Endothelial cell of umbilical vein (primary cell): ENCODE measurements around the gene GAS7. TPM values are rescaled to one million over a fixed set of nuclear protein-coding genes. Genes with fewer than 3 reads are reported as not detected.

Source experiments
- BruUV-seq: library from RNA; stranded (reverse); fragments of 400-500 nt; replicated peaks from 2 replicates; lab custom pipeline; 2021; lab: Mats Ljungman, UMichigan
- CTCF ChIA-PET: fragments of 300-600, 350-600 bp; sonication (Branson Sonifier 250); formaldehyde crosslinking; loops from one replicate; lab custom pipeline; 2021; ENCODE audit warnings: antibody characterized with exemption, inconsistent platforms; lab: Charles Lee
- POLR2A ChIA-PET: fragments of 300-600, 350-600 bp; sonication (Branson Sonifier 250); formaldehyde crosslinking; loops from one replicate; lab custom pipeline; 2021; ENCODE audit warnings: antibody characterized with exemption, inconsistent platforms; lab: Charles Lee
- DNase-seq: peaks from one replicate; pipeline ENCODE4 v3.0.0-alpha.2; 2011; ENCODE audit warnings: low read depth, low spot score
- FAIRE-seq: peaks from 2 replicates; lab custom pipeline; 2011; peaks lifted over from hg19 to GRCh38; lab: Jason Lieb, UNC
- H2AFZ ChIP-seq: 2 replicates; pipeline ENCODE4 v1.6.0; 2012; ENCODE audit warnings: low read depth, low read length, control low read depth, inconsistent platforms
- H3K27ac ChIP-seq: 2 replicates; pipeline ENCODE4 v1.5.1; 2011; ENCODE audit warnings: low read depth, mild to moderate bottlenecking, control low read depth, low read length, moderate library complexity; ENCODE audit not compliant: insufficient read depth
- H3K27me3 ChIP-seq, 2 experiments: 2 replicates each; pipeline versions ENCODE4 v1.6.0 to v1.6.1; 2011; ENCODE audit warnings: low read length in 2 of 2, mixed read lengths in 1 of 2; ENCODE audit not compliant: control insufficient read depth in 2 of 2, insufficient read depth in 2 of 2
- H3K36me3 ChIP-seq, 2 experiments: 2 replicates in 1 of 2; 3 replicates in 1 of 2; pipeline ENCODE4 v1.5.1; 2011; ENCODE audit warnings: low read length in 2 of 2, mild to moderate bottlenecking in 1 of 2, moderate library complexity in 1 of 2; ENCODE audit not compliant: control insufficient read depth in 2 of 2, insufficient read depth in 2 of 2; ENCODE audit errors: extremely low read depth in 1 of 2
- H3K4me1 ChIP-seq: 3 replicates; pipeline ENCODE4 v1.5.1; 2011; ENCODE audit warnings: mild to moderate bottlenecking, low read length; ENCODE audit not compliant: control insufficient read depth, insufficient read depth; ENCODE audit errors: extremely low read depth
- H3K4me2 ChIP-seq: 2 replicates; pipeline ENCODE4 v1.6.1; 2011; ENCODE audit warnings: low read length, control low read depth, mixed read lengths; ENCODE audit not compliant: insufficient read depth
- H3K4me3 ChIP-seq, 3 experiments: fragments of 200-600 bp in 1 of 3; sonication (generic), shearing (Covaris generic) in 1 of 3; replicated peaks in 1 of 3; 2 replicates each; pipeline ENCODE4 v1.5.1; 2011 to 2016; ENCODE audit warnings: control low read depth in 3 of 3, low read length in 3 of 3, mild to moderate bottlenecking in 2 of 3, inconsistent platforms in 1 of 3, low read depth in 1 of 3, moderate library complexity in 1 of 3; ENCODE audit not compliant: insufficient read depth in 1 of 3
- H3K79me2 ChIP-seq: 2 replicates; pipeline ENCODE4 v1.6.0; 2012; ENCODE audit warnings: low read length, inconsistent platforms; ENCODE audit not compliant: control insufficient read depth, insufficient read depth
- H3K9ac ChIP-seq: replicated peaks from 2 replicates; pipeline ENCODE3; 2011; ENCODE audit warnings: low read length, control low read depth; ENCODE audit not compliant: insufficient read depth; ENCODE audit errors: extremely low read depth
- H3K9me1 ChIP-seq: replicated peaks from 3 replicates; pipeline ENCODE4 v1.6.0; 2011; ENCODE audit warnings: mild to moderate bottlenecking, low read length; ENCODE audit not compliant: control insufficient read depth, insufficient read depth; ENCODE audit errors: extremely low read depth
- H3K9me3 ChIP-seq: replicated peaks from 2 replicates; pipeline ENCODE4 v1.5.1; 2012; ENCODE audit warnings: low read length, inconsistent platforms; ENCODE audit not compliant: control insufficient read depth, insufficient read depth
- H4K20me1 ChIP-seq: replicated peaks from 2 replicates; pipeline ENCODE3; 2011; ENCODE audit warnings: mild to moderate bottlenecking, low read length; ENCODE audit not compliant: control insufficient read depth, insufficient read depth; ENCODE audit errors: extremely low read depth
- EZH2 ChIP-seq: IDR thresholded peaks from 2 replicates; pipeline ENCODE4 v1.6.1; 2012; ENCODE audit warnings: borderline replicate concordance, low read depth, mild to moderate bottlenecking, moderate library complexity, low read length, inconsistent platforms; ENCODE audit not compliant: severe bottlenecking
- FOS ChIP-seq: IDR thresholded peaks from 2 replicates; pipeline ENCODE4 v1.6.1; 2011; ENCODE audit warnings: mild to moderate bottlenecking, low read length, moderate library complexity, borderline replicate concordance; ENCODE audit not compliant: insufficient read depth
- GATA2 ChIP-seq: IDR thresholded peaks from 2 replicates; pipeline ENCODE4 v1.7.0; 2011; ENCODE audit warnings: low read depth, mild to moderate bottlenecking, moderate library complexity, mixed read lengths, low read length; ENCODE audit not compliant: insufficient read length, insufficient read depth
- JUN ChIP-seq: IDR thresholded peaks from 2 replicates; pipeline ENCODE4 v1.6.1; 2011; ENCODE audit warnings: borderline replicate concordance, low read depth; ENCODE audit not compliant: insufficient read length, insufficient read depth
- MYC ChIP-seq: IDR thresholded peaks from one replicate; pipeline ENCODE4 v1.6.1; 2011; ENCODE audit warnings: mild to moderate bottlenecking, low read depth, low read length
- POLR2A ChIP-seq: IDR thresholded peaks from 2 replicates; pipeline ENCODE4 v1.6.1; 2012; ENCODE audit warnings: low read depth, mild to moderate bottlenecking, control low read depth, low read length
- POLR2AphosphoS5 ChIP-seq: IDR thresholded peaks from 2 replicates; pipeline ENCODE4 v1.6.1; 2012; ENCODE audit warnings: low read depth, mild to moderate bottlenecking, control low read depth, low read length, moderate library complexity; ENCODE audit not compliant: insufficient read depth
- dilution Hi-C: fragments of 300-500 bp; cut with MboI; formaldehyde crosslinking; loops from one replicate; pipeline ENCODE4 v1.15.0; 2019; ENCODE audit warnings: low sequenced_read_pairs; ENCODE audit not compliant: extremely low pct_ligation_motif_present
- intact Hi-C: fragments of 100-400 bp; cut with micrococcal nuclease; formaldehyde crosslinking; loops from one replicate; pipeline ENCODE4 v1.10.0; 2022
- polyA plus RNA-seq, 4 experiments: library from polyadenylated mRNA; depleted of rRNA in 3 of 4; stranded (reverse) in 3 of 4; unstranded in 1 of 4; fragments of >200 nt; gene quantifications; 2 replicates each; pipeline versions ENCODE4 v1.2.1 to v1.2.3, GENCODE V29; 2011 to 2012; ENCODE audit warnings: missing spikeins in 1 of 4
- total RNA-seq: library from RNA; stranded (reverse); gene quantifications from 2 replicates; pipeline ENCODE4 v1.2.3, GENCODE V29; 2021
- TF ChIP-seq, protein P1 (sequence below), 2 donors: IDR thresholded peaks; 1 replicate in 1 of 2; 2 replicates in 1 of 2; pipeline ENCODE4 v1.5.1; 2011; ENCODE audit warnings: low read length in 2 of 2, mild to moderate bottlenecking in 2 of 2, moderate library complexity in 2 of 2, control low read depth in 1 of 2, inconsistent platforms in 1 of 2, low read depth in 1 of 2; ENCODE audit not compliant: insufficient read depth in 1 of 2; ENCODE audit errors: extremely low read depth in 1 of 2
- TF ChIP-seq, protein P2 (sequence below): IDR thresholded peaks from 2 replicates; pipeline ENCODE4 v1.6.1; 2011; ENCODE audit not compliant: insufficient read depth, insufficient read length

GAS7 gene
- total and polyA plus RNA-seq, 2 donors (not counting 3 experiments of a cell fraction or from before 2014, with no cell fraction given) = not detected

DNA sequence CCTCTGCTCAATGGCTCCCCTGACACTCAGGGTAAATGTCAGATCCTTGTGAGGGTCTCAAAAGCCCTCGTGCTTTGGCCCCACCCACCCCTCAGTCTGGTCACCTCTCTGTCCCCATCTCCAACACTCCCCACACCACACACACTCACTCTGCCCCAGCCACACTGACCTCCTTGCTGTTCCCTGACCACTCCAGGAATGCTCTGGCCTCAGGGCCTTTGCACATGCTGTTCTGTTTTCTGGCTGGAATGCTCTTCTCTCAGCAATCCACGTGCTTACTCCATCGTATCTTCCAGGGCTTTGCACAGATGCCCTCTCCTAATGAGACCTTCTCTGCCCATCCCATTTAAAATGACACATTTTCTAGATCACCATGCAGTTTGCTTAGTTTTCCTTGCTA is 28.2 kb downstream of the GAS7 start:
- DNase-seq = no peak
- Histone ChIP-seq H3K4me2 (no peak overlapping the region), H3K4me3 (no peak overlapping the region), H3K27me3 (no peaks in the 10 kb centered on the region), H3K9me1 (no peaks in the 10 kb centered on the region), H3K9me3 (peaks cover 5% of the 10 kb centered on the region), H3K4me1 (no peaks in the 10 kb centered on the region), H3K36me3 (no peaks in the 10 kb centered on the region), H3K27ac (no peak overlapping the region), H2AFZ (no peak overlapping the region), H3K9ac (no peak overlapping the region), H3K79me2 (no peaks in the 10 kb centered on the region), H4K20me1 (no peaks in the 10 kb centered on the region)
- TF ChIP-seq, protein P1, sequence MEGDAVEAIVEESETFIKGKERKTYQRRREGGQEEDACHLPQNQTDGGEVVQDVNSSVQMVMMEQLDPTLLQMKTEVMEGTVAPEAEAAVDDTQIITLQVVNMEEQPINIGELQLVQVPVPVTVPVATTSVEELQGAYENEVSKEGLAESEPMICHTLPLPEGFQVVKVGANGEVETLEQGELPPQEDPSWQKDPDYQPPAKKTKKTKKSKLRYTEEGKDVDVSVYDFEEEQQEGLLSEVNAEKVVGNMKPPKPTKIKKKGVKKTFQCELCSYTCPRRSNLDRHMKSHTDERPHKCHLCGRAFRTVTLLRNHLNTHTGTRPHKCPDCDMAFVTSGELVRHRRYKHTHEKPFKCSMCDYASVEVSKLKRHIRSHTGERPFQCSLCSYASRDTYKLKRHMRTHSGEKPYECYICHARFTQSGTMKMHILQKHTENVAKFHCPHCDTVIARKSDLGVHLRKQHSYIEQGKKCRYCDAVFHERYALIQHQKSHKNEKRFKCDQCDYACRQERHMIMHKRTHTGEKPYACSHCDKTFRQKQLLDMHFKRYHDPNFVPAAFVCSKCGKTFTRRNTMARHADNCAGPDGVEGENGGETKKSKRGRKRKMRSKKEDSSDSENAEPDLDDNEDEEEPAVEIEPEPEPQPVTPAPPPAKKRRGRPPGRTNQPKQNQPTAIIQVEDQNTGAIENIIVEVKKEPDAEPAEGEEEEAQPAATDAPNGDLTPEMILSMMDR (IDR thresholded peaks at IDR 0.05; ENCODE audit: extremely low read depth in 1 of 2, insufficient read depth in 1 of 2, low read depth in 1 of 2, low read length in 2 of 2) = no peak
- no peak for TF ChIP-seq JUN
- TF ChIP-seq, protein P2, sequence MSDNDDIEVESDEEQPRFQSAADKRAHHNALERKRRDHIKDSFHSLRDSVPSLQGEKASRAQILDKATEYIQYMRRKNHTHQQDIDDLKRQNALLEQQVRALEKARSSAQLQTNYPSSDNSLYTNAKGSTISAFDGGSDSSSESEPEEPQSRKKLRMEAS = no peak
- TF ChIP-seq POLR2A = no peak
- TF ChIP-seq POLR2AphosphoS5 = no peak
- TF ChIP-seq FOS = no peak
- TF ChIP-seq EZH2 = no peak
- no peak for TF ChIP-seq MYC
- no peak for TF ChIP-seq GATA2
- FAIRE-seq = no peak
- ChIA-PET POLR2A (no interaction called here), CTCF (no interaction called here)
- no TSS peak for BruUV-seq
- dilution Hi-C loops (no loop called here), intact Hi-C loops (no loop called here)
